ENCODE data around the gene KRTAP3-3.

GRCh38 chr17:41016578-41017215 lies 22.7 kb upstream of the KRTAP3-3 start:
- TF ChIP-seq CTCF (IDR thresholded peaks at IDR 0.05; ENCODE audit: low read length) = no peak
- no peak for TF ChIP-seq EZH2 (optimal IDR thresholded peaks at IDR 0.05; ENCODE audit: low read depth, low read length)
- no peak for TF ChIP-seq EZH2phosphoT487 (IDR thresholded peaks at IDR 0.05; ENCODE audit: low read length)
